Skeletal muscle cell (primary cell): ENCODE data around the gene CLEC3B.
"Not testable (repeated sequence)": the region's sequence is repeated elsewhere in the genome, so short reads cannot be mapped to it uniquely, and the experiment has no call there.

ENCODE experiments used
- DNase-seq: peaks from one replicate; pipeline ENCODE4 v3.0.0-alpha.2; 2010; ENCODE audit warnings: low read depth
- H3K4me3 ChIP-seq: 2 replicates; pipeline ENCODE4 v1.5.1; 2011; ENCODE audit warnings: low read depth, mild to moderate bottlenecking, control low read depth, low read length, moderate library complexity

Gene CLEC3B

DNA sequence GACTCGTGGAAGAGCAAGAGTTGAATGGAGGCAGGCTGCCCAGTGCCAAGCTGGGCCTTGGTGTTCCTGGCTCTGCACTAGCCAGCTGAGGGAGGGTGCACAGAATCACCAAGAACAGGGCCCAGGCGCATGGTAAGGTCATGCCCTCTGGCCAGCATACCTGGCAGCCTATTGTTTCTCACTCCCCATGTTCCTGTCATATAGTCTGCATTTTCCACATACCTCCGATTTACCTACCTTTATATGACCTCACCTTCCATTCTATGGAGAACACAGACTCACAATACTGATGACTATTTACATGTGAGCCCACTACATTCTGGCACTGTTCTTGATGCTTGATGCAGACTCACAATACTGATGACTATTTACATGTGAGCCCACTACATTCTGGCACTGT, 5.4 kb downstream of the CLEC3B start:
- no peak for DNase-seq
- H3K4me3 ChIP-seq: no peak overlapping the region

GRCh38 chr3:45032113-45032512, 6.0 kb downstream of the CLEC3B start:
- DNase-seq: no peak
- no peak overlapping the region for H3K4me3 ChIP-seq

DNA sequence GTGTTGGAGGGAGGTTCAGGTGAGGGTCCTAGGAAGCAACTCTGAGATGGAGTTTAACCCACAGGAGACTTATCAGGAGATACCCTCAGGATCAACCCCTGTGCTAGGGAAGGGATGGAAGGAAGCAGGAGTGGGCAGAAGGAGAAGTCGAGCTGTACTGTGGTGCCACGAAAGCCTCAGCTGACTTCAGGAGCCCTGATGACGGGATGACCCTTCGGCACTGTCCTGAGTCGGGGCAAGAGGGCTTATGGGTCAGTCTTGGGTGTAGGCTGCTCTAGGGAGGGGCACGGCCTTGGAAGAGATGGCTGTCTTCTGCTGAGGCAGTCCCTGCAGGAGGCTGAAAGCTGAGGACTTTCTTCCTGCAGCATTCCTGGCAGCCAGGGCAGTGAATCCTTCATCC, 7.7 kb downstream of the CLEC3B start:
- no peak for DNase-seq
- H3K4me3 ChIP-seq: no peak overlapping the region

DNA sequence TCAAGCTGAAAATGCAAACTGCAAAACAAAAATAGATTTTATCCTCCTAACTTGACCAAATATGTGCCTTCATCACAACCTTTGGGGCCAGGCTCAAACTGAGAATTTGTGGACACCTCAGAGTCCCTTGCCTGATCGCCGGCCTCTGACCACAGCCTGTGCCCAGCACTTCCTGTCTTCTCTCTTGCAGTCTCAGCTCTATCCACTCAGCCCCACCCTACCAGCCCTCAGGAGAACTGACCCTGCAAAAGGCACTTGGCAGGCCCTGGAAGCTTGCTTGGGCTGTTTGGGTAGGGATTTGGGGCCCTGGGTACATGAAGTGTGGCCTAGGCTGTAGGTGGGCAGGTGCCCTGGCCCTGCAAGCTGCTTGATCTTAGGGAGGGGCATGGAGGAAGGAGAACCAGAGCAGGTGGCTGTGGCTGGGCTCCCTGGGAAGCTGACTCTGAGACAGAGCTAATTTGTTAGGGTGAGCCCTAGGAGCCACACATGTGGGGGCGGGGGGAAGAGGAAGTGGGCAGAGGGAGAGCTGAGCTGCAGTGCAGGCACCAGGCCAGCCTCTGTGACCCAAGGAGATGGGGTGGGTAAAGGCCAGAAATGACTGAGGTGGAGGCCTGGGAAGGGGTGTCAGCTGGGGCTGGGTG, 8.6 kb downstream of the CLEC3B start:
- H3K4me3 ChIP-seq: no peak overlapping the region
- no peak for DNase-seq

DNA sequence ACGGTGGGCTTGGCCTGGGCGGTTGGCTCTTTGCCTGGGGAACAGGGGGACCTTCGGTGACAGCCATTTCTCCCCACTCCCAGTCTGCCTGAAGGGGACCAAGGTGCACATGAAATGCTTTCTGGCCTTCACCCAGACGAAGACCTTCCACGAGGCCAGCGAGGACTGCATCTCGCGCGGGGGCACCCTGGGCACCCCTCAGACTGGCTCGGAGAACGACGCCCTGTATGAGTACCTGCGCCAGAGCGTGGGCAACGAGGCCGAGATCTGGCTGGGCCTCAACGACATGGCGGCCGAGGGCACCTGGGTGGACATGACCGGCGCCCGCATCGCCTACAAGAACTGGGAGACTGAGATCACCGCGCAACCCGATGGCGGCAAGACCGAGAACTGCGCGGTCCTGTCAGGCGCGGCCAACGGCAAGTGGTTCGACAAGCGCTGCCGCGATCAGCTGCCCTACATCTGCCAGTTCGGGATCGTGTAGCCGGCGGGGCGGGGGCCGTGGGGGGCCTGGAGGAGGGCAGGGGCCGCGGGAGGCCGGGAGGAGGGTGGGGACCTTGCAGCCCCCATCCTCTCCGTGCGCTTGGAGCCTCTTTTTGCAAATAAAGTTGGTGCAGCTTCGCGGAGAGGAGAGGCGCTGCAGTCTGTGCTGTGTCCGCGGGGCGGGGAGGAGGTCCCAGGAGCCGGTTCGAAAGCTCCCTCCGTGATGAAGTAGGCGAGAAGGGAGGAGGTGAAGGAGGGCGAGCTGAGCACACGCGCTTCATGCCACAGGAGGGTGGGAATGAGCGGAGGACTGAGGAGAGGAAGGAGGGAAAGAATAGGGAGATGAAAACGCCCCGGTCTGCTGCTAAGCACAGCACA, 9.6 kb downstream of the CLEC3B start:
- no peak for DNase-seq
- peak overlapping the region; percentile 8 for H3K4me3 ChIP-seq

DNA sequence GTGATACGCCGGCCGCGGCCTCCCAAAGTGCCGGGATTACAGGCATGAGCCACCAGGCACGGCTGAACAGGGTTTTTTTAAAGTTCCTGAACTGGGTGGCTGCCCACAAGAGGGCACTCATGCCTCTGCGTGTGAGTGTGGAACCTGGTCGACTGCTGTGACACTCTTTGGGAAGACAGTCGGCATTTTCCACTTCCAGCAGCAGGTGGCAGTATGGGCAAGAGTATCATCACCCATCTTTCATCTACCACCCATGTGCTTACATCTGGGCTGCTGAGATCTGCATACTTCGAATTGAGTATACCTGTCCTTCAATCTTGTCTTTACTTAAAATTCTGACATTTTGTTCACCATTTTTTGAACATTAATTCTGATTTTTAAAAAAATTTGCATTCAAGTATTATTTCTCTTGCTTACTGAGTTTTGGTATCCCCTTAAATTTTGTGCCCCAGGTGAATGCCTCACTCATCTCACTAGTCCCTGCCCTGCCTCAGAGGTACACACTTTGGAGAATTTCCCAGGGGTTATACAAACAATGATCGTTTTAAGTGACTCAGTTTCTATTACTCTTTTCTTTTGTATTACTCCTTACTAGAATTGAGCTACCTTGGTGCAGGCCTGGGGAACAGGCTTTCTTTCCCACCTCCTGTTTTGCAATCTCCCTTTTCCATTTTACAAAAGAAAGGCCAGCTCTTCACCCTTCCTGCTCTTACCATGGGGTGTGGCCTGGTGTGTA, 11.8 kb downstream of the CLEC3B start:
- DNase-seq: peak; percentile 64
- no peak overlapping the region for H3K4me3 ChIP-seq

DNA sequence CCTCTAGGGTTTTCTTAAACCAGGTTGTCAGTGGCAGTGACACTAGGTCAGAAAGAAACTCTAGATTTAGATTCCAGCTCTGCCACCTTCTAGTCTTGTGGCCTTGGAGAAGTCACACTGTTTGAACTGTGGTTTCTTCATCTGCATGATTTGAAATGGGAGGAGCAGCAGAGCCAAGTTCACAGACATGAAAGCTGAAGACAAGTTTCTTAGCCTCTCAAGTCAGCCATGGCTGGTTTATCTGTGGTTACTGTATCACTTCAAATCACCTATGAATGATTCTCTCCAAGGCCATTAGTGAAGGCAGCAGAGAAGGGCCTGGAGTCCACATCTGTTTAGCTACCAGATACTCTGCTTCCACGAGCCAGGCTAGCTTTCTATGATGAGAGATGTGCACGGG, 15.6 kb downstream of the CLEC3B start:
- DNase-seq: no peak
- no peak overlapping the region for H3K4me3 ChIP-seq

DNA sequence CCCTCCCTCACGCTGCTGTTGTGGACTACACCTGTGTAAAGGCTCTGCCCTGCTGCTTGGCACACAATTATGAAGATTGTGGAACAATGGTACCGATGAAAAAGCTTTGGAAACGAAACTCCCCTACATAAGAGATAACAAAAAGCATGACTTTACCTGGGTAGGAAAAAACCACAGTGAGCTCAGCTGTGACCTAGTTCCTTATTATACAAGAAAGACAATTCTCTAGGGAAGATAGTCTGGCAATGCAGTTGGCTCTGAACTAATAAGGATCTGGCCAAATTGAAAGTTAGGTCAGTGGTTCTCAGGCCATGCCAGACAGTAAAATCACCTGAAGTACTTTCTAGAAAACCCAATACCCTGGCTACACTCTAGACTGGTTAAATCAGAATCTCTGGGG, 16.1 kb downstream of the CLEC3B start:
- H3K4me3 ChIP-seq: no peak overlapping the region
- no peak for DNase-seq

DNA sequence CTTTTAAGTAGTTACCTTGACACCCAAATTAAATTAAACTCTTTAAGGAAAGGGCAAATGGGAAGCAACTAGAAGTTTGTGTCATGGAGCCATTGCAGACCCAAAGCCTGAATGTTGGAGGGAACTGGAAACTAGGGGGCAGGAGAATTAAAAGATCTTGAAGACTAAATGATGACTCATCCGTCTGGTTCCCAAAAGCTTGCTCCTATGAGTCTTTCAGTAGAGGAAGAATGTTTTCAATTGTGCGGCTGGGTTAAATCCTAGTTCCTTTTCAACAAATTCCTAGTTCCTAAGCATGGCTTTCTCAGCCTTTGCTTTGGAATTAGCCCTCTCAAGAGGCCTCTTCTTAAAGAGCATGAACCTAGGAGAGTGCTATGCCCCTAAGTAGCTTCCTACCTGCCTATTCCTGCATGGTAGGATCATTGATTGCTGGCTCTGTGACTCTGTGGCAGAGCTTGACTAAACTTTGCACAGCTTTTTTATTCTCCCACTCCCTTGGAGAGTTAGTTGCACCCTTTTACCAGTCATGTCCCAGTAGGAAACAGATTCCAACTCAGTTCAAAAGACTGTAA, 17.7 kb downstream of the CLEC3B start:
- no peak overlapping the region for H3K4me3 ChIP-seq
- peak; percentile 71 for DNase-seq

DNA sequence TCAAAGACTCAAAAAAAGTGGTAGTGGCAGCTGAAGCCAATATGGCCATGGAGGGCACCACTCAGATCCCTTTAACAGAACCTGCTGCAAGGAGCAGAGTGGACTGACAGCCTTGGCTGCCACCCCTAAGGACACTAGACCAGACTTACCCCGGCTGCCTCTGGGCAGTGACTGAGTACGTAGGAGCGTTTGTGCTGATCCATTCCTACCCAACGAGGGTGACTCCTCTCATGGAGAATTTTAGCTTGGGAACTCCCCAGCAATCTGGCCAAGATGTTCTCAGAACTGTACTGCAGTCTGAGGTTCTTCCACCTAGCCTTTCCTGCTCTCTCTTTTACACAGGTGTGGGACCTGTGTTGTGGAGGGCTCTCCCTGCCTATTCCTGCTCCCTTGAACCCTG, 22.1 kb downstream of the CLEC3B start:
- H3K4me3 ChIP-seq: no peak overlapping the region
- DNase-seq: no peak

GRCh38 chr3:45049807-45050206, 23.7 kb downstream of the CLEC3B start:
- no peak for DNase-seq
- H3K4me3 ChIP-seq: no peak overlapping the region

DNA sequence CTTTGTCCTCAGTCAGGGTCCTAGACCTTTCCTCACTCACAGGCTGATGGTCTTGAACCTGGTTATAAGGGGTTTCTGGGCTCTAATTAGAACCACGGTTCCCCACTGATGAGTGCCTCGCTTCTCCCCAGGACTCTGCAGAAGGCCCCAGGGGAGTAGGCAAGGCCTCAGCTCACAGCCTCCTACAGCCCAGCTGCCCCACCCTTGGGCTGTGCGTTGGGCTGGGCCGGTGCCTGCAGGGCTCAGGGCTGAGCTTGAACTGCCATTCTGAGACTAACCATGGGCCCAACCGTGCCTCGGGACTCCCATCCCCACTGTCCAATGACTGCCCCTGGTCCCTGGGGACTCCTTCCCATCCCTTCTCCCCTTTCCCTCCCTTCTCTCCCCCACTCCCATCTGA, 25.6 kb downstream of the CLEC3B start:
- H3K4me3 ChIP-seq: no peak overlapping the region
- no peak for DNase-seq

- H3K4me3 ChIP-seq, DNase-seq: not testable (repeated sequence)
These were observed 27.7 kb downstream of the CLEC3B start for GRCh38 chr3:45053805-45054195.

GRCh38 chr3:45054196-45054857, 28.2 kb downstream of the CLEC3B start:
- DNase-seq: peak; percentile 78
- H3K4me3 ChIP-seq: no peak overlapping the region

DNA sequence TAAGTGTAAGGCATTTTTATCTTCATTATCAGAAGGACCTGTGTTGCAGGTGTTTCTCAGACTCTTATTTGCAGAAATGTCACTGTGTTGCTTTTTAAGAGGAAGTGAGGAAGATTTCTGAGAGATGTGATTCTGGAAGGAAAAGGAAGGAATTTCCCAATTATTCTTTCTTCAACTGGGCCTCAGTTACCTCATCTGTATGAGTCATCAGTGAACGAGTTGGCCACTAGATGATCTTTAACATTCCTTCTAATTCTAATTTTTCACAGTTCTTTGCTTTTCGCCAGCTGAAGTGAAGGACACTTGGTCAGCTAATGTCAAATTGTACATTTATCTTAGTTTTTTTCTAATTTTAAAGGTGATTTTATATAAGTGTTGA, 28.9 kb downstream of the CLEC3B start:
- H3K4me3 ChIP-seq: no peak overlapping the region
- no peak for DNase-seq

DNA sequence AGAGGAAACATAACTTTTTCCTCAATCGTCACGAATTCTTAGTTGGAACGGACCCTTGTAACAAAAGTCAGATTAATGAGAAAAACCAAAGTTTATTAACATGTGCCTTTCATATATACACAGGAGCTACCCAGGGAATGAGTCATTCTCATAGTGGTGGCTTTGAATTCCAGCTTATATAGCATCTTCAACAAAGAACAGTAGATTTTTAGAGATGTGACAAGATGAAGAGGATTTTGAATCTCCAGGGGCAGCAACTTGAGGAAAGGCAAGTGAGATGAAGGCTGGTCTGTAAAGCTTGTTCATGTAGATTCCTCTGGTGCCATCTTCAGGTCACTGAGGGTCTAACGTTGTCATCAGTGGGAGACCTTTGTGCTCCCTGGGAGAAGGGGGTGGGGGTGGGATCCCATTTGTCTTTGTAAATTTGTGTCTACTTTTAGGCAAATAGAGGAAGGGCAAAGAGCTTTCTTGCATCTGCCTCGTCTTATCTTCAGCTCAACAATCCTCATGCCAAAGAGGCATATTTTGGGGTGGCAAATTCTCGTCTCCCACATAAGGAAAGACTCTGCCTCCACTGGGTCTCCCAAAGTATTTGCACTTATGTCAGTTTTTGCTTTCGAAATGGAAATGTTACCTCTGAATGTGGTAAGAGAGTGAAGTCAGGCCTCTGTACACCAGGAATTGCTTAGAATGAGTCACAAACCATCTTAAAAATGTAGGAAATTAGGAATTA, 29.5 kb downstream of the CLEC3B start:
- peak; percentile 44 for DNase-seq

GRCh38 chr3:45056608-45057301, 30.7 kb downstream of the CLEC3B start:
- no peak for DNase-seq
- no peak overlapping the region for H3K4me3 ChIP-seq

More for the DNA sequence above, 29.5 kb downstream of the CLEC3B start:
- H3K4me3 ChIP-seq: no peak overlapping the region

- H3K4me3 ChIP-seq: no peak overlapping the region
These were observed 31.5 kb downstream of the CLEC3B start for GRCh38 chr3:45057557-45057956.

More at GRCh38 chr3:45057557-45057956, 31.5 kb downstream of the CLEC3B start:
- no peak for DNase-seq
